AG09309 (cell line): ENCODE results near the gene GCNT1.
"Not testable (repeated sequence)": the region's sequence is repeated elsewhere in the genome, so short reads cannot be mapped to it uniquely, and the experiment has no call there.

ENCODE experiments used
- DNase-seq: peaks from one replicate; pipeline ENCODE4 v3.0.0-alpha.2; 2010; ENCODE audit warnings: low read depth
- H3K4me3 ChIP-seq: 2 replicates; pipeline ENCODE4 v1.5.1; 2011; ENCODE audit warnings: mild to moderate bottlenecking, low read depth, low read length, moderate library complexity; ENCODE audit not compliant: control insufficient read depth
- CTCF ChIP-seq: IDR thresholded peaks from 2 replicates; pipeline ENCODE4 v1.5.1; 2011; ENCODE audit warnings: mild to moderate bottlenecking, low read depth, low read length, inconsistent platforms; ENCODE audit not compliant: insufficient read depth, control insufficient read depth; ENCODE audit errors: missing control alignments

The GCNT1 gene

DNA sequence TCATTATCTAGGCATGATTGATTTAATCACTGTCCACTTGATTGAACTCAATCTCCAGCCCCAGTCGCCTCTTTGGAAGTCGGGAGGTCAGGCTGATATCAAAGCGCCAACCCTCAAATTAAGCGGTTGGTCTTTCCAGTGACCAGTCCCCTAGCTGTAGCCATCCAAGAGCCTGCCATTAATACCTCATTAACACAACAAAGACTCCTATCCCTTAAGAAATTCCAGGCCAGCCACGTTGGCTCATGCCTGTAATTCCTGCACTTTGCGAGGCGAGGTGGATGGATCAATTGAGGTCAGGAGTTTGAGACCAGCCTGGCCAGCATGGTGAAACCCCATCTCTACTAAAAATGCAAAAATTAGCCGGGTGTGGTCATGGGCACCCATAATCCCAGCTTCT is 27.4 kb upstream of the GCNT1 start:
- no peak for TF ChIP-seq CTCF
- H3K4me3 ChIP-seq, result no peak overlapping the region
- no peak for DNase-seq

DNA sequence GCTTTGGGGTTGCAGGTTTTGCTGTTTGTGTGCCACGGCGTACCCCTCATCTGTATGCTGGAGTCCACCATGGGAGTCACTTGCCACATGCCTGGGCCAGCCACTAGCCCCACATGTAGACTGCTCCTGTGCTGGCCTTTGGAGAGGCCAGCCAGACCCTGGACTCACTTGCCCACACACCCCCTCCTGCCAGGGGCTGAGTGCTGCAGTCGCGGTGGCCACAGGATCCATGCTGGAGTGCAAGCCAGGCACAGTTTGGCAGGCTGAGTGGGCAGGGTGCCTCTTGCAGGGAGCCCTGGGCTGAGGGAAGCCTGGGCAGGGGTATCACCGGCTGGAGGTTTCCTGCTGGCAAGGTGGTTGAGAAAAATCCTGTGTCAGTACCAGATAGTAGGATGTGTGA is 25.6 kb upstream of the GCNT1 start:
- no peak overlapping the region for H3K4me3 ChIP-seq

DNA sequence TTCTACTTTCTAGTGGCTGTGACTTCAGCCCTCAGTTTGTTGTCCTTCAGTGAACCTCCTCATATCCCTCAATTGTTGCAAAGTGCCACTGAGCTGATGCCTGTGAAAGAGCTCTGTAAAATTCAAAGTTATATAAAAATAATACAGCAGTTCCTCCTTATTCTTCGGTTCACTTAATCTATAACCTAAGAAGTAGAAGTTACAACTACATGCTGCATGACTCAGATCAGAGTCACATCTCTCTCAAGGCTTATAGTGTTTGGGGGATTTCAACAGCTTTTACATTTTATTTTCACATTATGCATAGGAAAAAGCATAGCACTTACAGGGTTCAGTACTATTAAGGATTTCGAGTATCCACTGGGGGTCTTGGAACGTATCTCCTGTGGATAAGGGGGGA is 25.1 kb upstream of the GCNT1 start:
- no peak overlapping the region for H3K4me3 ChIP-seq
- TF ChIP-seq CTCF, result no peak
- DNase-seq, result no peak

More for the DNA sequence above, 25.6 kb upstream of the GCNT1 start:
- TF ChIP-seq CTCF, result no peak
- no peak for DNase-seq

GRCh38 chr9:76434897-76435296 is 24.1 kb upstream of the GCNT1 start:
- not testable (repeated sequence) for H3K4me3 ChIP-seq, DNase-seq

- not testable (repeated sequence) for DNase-seq, H3K4me3 ChIP-seq
These were observed 21.8 kb upstream of the GCNT1 start for GRCh38 chr9:76437017-76437699.

- no peak overlapping the region for H3K4me3 ChIP-seq
- TF ChIP-seq CTCF, result no peak
- no peak for DNase-seq
These were observed 20.0 kb upstream of the GCNT1 start for GRCh38 chr9:76438841-76439588.

- no peak for TF ChIP-seq CTCF
- no peak overlapping the region for H3K4me3 ChIP-seq
- DNase-seq, result no peak
These were observed 17.2 kb upstream of the GCNT1 start for GRCh38 chr9:76441551-76442322.
